Non-pigmented ciliary epithelial cell (primary cell): ENCODE data around the gene FAM83B.
"Not testable (repeated sequence)": the region's sequence is repeated elsewhere in the genome, so short reads cannot be mapped to it uniquely, and the experiment has no call there.

Experiments
- DNase-seq: peaks from one replicate; pipeline ENCODE4 v3.0.0-alpha.2; 2010; ENCODE audit warnings: low read depth

Gene FAM83B

GRCh38 chr6:54846243-54846856, at the start of gene FAM83B:
TSS of gene FAM83B (plus strand) at chr6:54846771. CDS start at chr6:54870247, 23,476 bp downstream.
- DNase-seq = no peak

- not testable (repeated sequence) for DNase-seq
Observed at GRCh38 chr6:54796918-54797317, 49.7 kb upstream of the FAM83B start.

- DNase-seq = no peak
Observed at GRCh38 chr6:54800050-54800600, 46.4 kb upstream of the FAM83B start.

GRCh38 chr6:54801244-54801643, 45.3 kb upstream of the FAM83B start:
- no peak for DNase-seq

- peak; percentile 63 for DNase-seq
Observed at GRCh38 chr6:54801669-54802068, 44.9 kb upstream of the FAM83B start.

- peak; percentile 42 for DNase-seq
Observed at GRCh38 chr6:54802775-54803634, 43.6 kb upstream of the FAM83B start.

- no peak for DNase-seq
Observed at GRCh38 chr6:54805077-54805476, 41.5 kb upstream of the FAM83B start.

GRCh38 chr6:54810147-54810546, 36.4 kb upstream of the FAM83B start:
- no peak for DNase-seq

GRCh38 chr6:54813892-54814291, 32.7 kb upstream of the FAM83B start:
- no peak for DNase-seq

- DNase-seq = no peak
Observed at GRCh38 chr6:54817236-54817635, 29.3 kb upstream of the FAM83B start.

- no peak for DNase-seq
Observed at GRCh38 chr6:54817834-54818233, 28.7 kb upstream of the FAM83B start.

- DNase-seq = not testable (repeated sequence)
Observed at GRCh38 chr6:54824225-54824624, 22.3 kb upstream of the FAM83B start.

- no peak for DNase-seq
Observed at GRCh38 chr6:54827010-54827409, 19.6 kb upstream of the FAM83B start.

- DNase-seq = no peak
Observed at GRCh38 chr6:54830216-54830615, 16.4 kb upstream of the FAM83B start.

- no peak for DNase-seq
Observed at GRCh38 chr6:54835176-54835575, 11.4 kb upstream of the FAM83B start.

- no peak for DNase-seq
Observed at GRCh38 chr6:54846857-54847674, 495 bp downstream of the FAM83B start.

GRCh38 chr6:54847799-54848597, 1.4 kb downstream of the FAM83B start:
- peak; percentile 1 for DNase-seq

- no peak for DNase-seq
Observed at GRCh38 chr6:54850114-54850513, 3.5 kb downstream of the FAM83B start.

GRCh38 chr6:54856129-54856528, 9.6 kb downstream of the FAM83B start:
- no peak for DNase-seq

GRCh38 chr6:54860132-54860531, 13.6 kb downstream of the FAM83B start:
- no peak for DNase-seq

- DNase-seq = peak; percentile 53
Observed at GRCh38 chr6:54860739-54861138, 14.2 kb downstream of the FAM83B start.
